ENCODE measurements around the gene ZNF444. TPM values are rescaled to one million over a fixed set of nuclear protein-coding genes. Genes with fewer than 3 reads are reported as not detected.

Gene ZNF444
- total and polyA plus RNA-seq, 9 of the 15 experiments (the other 6 are each of a cell fraction or from before 2014, with no cell fraction given), result 0.39 to 40.0 (median 6.9) TPM

DNA sequence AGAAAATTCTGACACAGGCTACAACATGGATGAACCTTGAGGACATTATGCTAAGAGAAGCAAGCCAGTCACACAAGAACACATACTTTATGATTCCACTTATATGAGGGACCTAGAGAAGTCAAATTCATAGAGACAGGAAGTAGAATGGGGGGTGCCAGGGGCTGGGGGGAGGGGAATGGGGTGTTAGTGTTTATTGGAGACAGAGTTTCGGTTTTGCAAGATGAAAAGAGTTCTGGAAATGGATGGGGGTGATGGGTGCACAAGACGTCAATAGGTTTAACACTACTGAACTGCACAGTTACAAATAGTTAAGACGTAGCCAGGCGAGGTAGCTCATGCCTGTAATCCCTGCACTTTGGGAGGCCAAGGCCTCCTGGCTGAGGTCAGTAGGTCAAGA lies 16.5 kb upstream of the ZNF444 start:
- FAIRE-seq, result no peak
- Histone ChIP-seq H2AFZ (ENCODE audit: low read depth, low read length) (no peak overlapping the region), H3K9me1 (ENCODE audit: control insufficient read depth, insufficient read depth, low read length) (peaks cover 2% of the 10 kb centered on the region), H3K27ac (ENCODE audit: extremely low read depth, low read depth, low read length) (no peak overlapping the region), H4K20me1 (replicated peaks; ENCODE audit: control insufficient read depth, insufficient read depth, low read length) (no peaks in the 10 kb centered on the region), H3K27me3 (ENCODE audit: control insufficient read depth in 2 of 2, insufficient read depth in 2 of 2, low read length in 2 of 2) (no peaks in the 10 kb centered on the region), H3K4me1 (replicated peaks in 1 of 2; ENCODE audit: control insufficient read depth in 2 of 2, insufficient read depth in 2 of 2, low read length in 2 of 2) (peaks cover 24 to 37% of the 10 kb centered on the region in 2 experiments), H3K9me3 (replicated peaks; ENCODE audit: control insufficient read depth, insufficient read depth, low read depth, low read length) (no peaks in the 10 kb centered on the region), H3K79me2 (ENCODE audit: control insufficient read depth, insufficient read depth, low read length) (peaks cover 11% of the 10 kb centered on the region), H3K36me3 (ENCODE audit: control insufficient read depth, insufficient read depth, low read length) (peaks cover 3% of the 10 kb centered on the region; the same call in 2 of the 3 replicates), H3K4me2 (ENCODE audit: insufficient read depth, low read length) (no peak overlapping the region), H3K4me3 (no peak overlapping the region), H3K9ac (ENCODE audit: insufficient read depth in 1 of 2, low read depth in 2 of 2, low read length in 2 of 2) (no peak overlapping the region)
- POLR2A ChIA-PET, result interaction anchor here (1.7 kb wide), 1 partner anchor 9 kb away, joined by 5 read pairs; no protein-coding TSS in a partner anchor
- no peak for TF ChIP-seq ZNF431 (CRISPR knock-in tag; IDR thresholded peaks at IDR 0.05)
- no peak for TF ChIP-seq GTF2F1 (IDR thresholded peaks at IDR 0.05; ENCODE audit: low read depth, low read length)
- TF ChIP-seq CCAR2 (IDR thresholded peaks at IDR 0.05; ENCODE audit: low read depth, low read length), result no peak
- TF ChIP-seq BRF1 (IDR thresholded peaks at IDR 0.05; ENCODE audit: borderline replicate concordance, extremely low read depth, insufficient read length), result no peak
- TF ChIP-seq GTF2A2 (tag; IDR thresholded peaks at IDR 0.05), result no peak
- TF ChIP-seq, protein P1, sequence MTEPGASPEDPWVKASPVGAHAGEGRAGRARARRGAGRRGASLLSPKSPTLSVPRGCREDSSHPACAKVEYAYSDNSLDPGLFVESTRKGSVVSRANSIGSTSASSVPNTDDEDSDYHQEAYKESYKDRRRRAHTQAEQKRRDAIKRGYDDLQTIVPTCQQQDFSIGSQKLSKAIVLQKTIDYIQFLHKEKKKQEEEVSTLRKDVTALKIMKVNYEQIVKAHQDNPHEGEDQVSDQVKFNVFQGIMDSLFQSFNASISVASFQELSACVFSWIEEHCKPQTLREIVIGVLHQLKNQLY (CRISPR knock-in tag; conservative IDR thresholded peaks at IDR 0.05), result no peak
- TF ChIP-seq, protein P2, sequence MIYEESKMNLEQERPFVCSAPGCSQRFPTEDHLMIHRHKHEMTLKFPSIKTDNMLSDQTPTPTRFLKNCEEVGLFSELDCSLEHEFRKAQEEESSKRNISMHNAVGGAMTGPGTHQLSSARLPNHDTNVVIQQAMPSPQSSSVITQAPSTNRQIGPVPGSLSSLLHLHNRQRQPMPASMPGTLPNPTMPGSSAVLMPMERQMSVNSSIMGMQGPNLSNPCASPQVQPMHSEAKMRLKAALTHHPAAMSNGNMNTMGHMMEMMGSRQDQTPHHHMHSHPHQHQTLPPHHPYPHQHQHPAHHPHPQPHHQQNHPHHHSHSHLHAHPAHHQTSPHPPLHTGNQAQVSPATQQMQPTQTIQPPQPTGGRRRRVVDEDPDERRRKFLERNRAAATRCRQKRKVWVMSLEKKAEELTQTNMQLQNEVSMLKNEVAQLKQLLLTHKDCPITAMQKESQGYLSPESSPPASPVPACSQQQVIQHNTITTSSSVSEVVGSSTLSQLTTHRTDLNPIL (CRISPR knock-in tag; IDR thresholded peaks at IDR 0.05), result no peak
- TF ChIP-seq CCNT2 (IDR thresholded peaks at IDR 0.05; ENCODE audit: borderline replicate concordance, extremely low read depth, insufficient read length, low read depth, low read length), result no peak
- no peak for TF ChIP-seq SMAD4 (CRISPR knock-in tag; conservative IDR thresholded peaks at IDR 0.05)
- no peak for TF ChIP-seq TCF7L2 (IDR thresholded peaks at IDR 0.05; ENCODE audit: low read depth, low read length)
- intact Hi-C loops (cut with micrococcal nuclease) (no loop called here), in situ Hi-C loops (cut with MboI) (no loop called here)
- ATAC-seq, result no peak
- BruUV-seq (replicated peaks), result no TSS peak
- 88% methylated on average over 4 of the region's 4 CpGs for WGBS (ENCODE audit: insufficient coverage, low coverage, missing lambda C conversion rate)
- CTCF ChIA-PET (ENCODE audit: low intra/inter-chr PET ratio), result no interaction called here
- DNase-seq (ENCODE audit: extremely low read depth in 1 of 4, low spot score in 3 of 4), result no peak
